SW480 (cell line): ENCODE results near the gene WWC2.
"Not testable (repeated sequence)": the region's sequence is repeated elsewhere in the genome, so short reads cannot be mapped to it uniquely, and the experiment has no call there.

Experiments
- DNase-seq: peaks from one replicate; pipeline ENCODE4 v3.0.0-alpha.2; 2016; ENCODE audit warnings: low spot score

Gene WWC2

GRCh38 chr4:183299464-183299863, 200.4 kb downstream of the WWC2 start:
- no peak for DNase-seq

- DNase-seq: no peak
Observed at GRCh38 chr4:183300070-183300469, 201.0 kb downstream of the WWC2 start.

GRCh38 chr4:183300655-183301054, 201.6 kb downstream of the WWC2 start:
- DNase-seq: no peak

GRCh38 chr4:183303301-183303700, 204.2 kb downstream of the WWC2 start:
- DNase-seq: no peak

- DNase-seq: no peak
Observed at GRCh38 chr4:183304067-183304466, 205.0 kb downstream of the WWC2 start.

- DNase-seq: no peak
Observed at GRCh38 chr4:183304538-183304937, 205.5 kb downstream of the WWC2 start.

- no peak for DNase-seq
Observed at GRCh38 chr4:183306811-183307210, 207.8 kb downstream of the WWC2 start.

GRCh38 chr4:183312841-183313240, 213.8 kb downstream of the WWC2 start:
- no peak for DNase-seq

- DNase-seq: no peak
Observed at GRCh38 chr4:183314336-183314735, 215.3 kb downstream of the WWC2 start.

GRCh38 chr4:183314806-183315205, 215.7 kb downstream of the WWC2 start:
- DNase-seq: no peak

GRCh38 chr4:183318656-183319055, 219.6 kb downstream of the WWC2 start:
- DNase-seq: no peak

- DNase-seq: no peak
Observed at GRCh38 chr4:183320211-183321059, 221.4 kb downstream of the WWC2 start, which contains the start of gene CLDN22. CLDN22 (minus strand) TSS chr4:183320276; CDS start chr4:183320218, 58 bp downstream.

GRCh38 chr4:183321079-183321478, 222.0 kb downstream of the WWC2 start:
- DNase-seq: no peak

- DNase-seq: no peak
Observed at GRCh38 chr4:183321516-183321915, 222.5 kb downstream of the WWC2 start.

- DNase-seq: no peak
Observed at GRCh38 chr4:183322326-183322725, 223.3 kb downstream of the WWC2 start, which contains the start of gene CLDN24. CLDN24 (minus strand) TSS chr4:183322426; CDS start chr4:183322426, 0 bp downstream.

GRCh38 chr4:183323295-183323694, 224.2 kb downstream of the WWC2 start:
- no peak for DNase-seq

- not testable (repeated sequence) for DNase-seq
Observed at GRCh38 chr4:183324056-183324455, 225.0 kb downstream of the WWC2 start.

- DNase-seq: no peak
Observed at GRCh38 chr4:183324619-183325018, 225.6 kb downstream of the WWC2 start.

- not testable (repeated sequence) for DNase-seq
Observed at GRCh38 chr4:183326387-183326786, 227.3 kb downstream of the WWC2 start.

GRCh38 chr4:183326853-183327252, 227.8 kb downstream of the WWC2 start:
- no peak for DNase-seq

- DNase-seq: no peak
Observed at GRCh38 chr4:183327827-183328226, 228.8 kb downstream of the WWC2 start.

GRCh38 chr4:183328832-183329231, 229.8 kb downstream of the WWC2 start:
- no peak for DNase-seq

- DNase-seq: no peak
Observed at GRCh38 chr4:183329244-183329643, 230.2 kb downstream of the WWC2 start.
